ENCODE measurements around the gene BCKDHA.
"Not testable (repeated sequence)": the region's sequence is repeated elsewhere in the genome, so short reads cannot be mapped to it uniquely, and the experiment has no call there.

Gene BCKDHA

GRCh38 chr19:41449865-41450178 is 52.2 kb downstream of the BCKDHA start:
- Histone ChIP-seq H4K20me1 (no peaks in the 10 kb centered on the region), H3K27ac (no peak overlapping the region), H3K27me3 (no peaks in the 10 kb centered on the region), H3K9me3 (no peaks in the 10 kb centered on the region), H3K4me1 (0 out of 2 replicates have a peak, but pooled peaks cover 4% of the 10 kb centered on the region), H3K36me3 (no peaks in the 10 kb centered on the region), H3K4me3 (no peak overlapping the region), H3K4me2 (peak overlapping the region; percentile 80; the same call in 1 of the 2 replicates), H3K9ac (no peak overlapping the region)
- TF ChIP-seq Cebpa-rat (IDR thresholded peaks at IDR 0.05) = no peak

DNA sequence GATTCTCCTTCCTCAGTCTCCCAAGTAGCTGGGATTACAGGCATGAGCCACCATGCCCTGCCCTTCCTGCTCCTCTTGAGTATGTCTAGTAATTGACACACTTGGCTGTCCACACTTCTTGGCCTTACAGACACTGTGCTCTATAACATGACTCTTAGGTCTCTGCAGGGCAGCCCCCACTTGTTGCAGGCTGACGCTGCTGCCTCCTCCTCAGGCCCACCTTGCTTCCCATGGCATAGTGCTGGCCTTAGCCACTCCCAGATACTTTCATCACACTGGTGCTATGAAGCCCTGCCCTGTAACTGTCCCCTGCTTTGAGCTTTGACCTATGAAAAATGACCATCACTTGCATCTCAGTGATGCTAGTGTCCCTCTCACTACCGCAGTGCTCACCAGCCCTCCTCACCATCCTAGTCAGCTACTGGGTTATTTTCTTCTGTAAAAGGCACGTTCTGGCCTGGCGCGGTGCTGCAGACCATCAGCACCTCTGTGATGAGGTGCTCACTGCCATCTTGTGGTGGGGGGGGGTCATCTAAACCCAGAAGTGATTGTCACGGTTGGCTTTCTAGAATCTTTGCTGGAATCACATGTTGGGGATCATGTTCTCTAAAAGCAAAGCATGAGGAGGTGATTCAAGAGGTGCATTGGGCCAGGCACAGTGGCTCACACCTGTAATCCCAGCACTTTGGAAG is 55.1 kb downstream of the BCKDHA start:
- no peaks in the 10 kb centered on the region for H4K20me1 ChIP-seq
- H3K27me3 ChIP-seq = no peaks in the 10 kb centered on the region
- 0 out of 2 replicates have a peak, but pooled peaks cover 4% of the 10 kb centered on the region for H3K4me1 ChIP-seq
- no peak overlapping the region for H3K9ac ChIP-seq
- H3K9me3 ChIP-seq = no peaks in the 10 kb centered on the region
- no peak overlapping the region for H3K4me3 ChIP-seq
- no peaks in the 10 kb centered on the region for H3K36me3 ChIP-seq
- H3K4me2 ChIP-seq = no peak overlapping the region
- no peak overlapping the region for H3K27ac ChIP-seq
- TF ChIP-seq Cebpa-rat (IDR thresholded peaks at IDR 0.05) = no peak

DNA sequence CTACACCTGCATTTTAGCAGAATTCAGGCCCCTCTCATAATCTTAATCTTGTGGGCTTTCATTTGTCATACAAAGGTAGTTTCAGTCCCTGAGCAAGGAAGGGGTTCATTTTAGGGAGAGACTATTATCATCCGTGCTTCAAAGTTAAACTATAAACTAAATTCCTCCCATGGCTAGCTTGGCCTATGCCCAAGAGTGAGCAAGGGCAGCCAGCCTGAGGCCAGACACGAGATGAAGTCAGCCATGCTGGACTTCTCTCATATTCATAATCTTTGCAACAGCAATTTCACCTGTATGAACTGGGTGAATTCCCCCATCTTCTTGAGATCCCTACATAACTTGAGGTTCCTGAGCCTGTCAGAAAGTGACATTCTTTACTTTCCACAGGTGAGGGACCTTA is 58.3 kb downstream of the BCKDHA start:
- no peaks in the 10 kb centered on the region for H3K9me3 ChIP-seq
- no peak overlapping the region for H3K27ac ChIP-seq
- H3K4me3 ChIP-seq = no peak overlapping the region
- no peaks in the 10 kb centered on the region for H3K36me3 ChIP-seq
- H4K20me1 ChIP-seq = no peaks in the 10 kb centered on the region
- no peaks in the 10 kb centered on the region for H3K27me3 ChIP-seq
- H3K4me1 ChIP-seq = no peaks in the 10 kb centered on the region
- H3K9ac ChIP-seq = no peak overlapping the region
- no peak for TF ChIP-seq Cebpa-rat (IDR thresholded peaks at IDR 0.05)
- no peak overlapping the region for H3K4me2 ChIP-seq

DNA sequence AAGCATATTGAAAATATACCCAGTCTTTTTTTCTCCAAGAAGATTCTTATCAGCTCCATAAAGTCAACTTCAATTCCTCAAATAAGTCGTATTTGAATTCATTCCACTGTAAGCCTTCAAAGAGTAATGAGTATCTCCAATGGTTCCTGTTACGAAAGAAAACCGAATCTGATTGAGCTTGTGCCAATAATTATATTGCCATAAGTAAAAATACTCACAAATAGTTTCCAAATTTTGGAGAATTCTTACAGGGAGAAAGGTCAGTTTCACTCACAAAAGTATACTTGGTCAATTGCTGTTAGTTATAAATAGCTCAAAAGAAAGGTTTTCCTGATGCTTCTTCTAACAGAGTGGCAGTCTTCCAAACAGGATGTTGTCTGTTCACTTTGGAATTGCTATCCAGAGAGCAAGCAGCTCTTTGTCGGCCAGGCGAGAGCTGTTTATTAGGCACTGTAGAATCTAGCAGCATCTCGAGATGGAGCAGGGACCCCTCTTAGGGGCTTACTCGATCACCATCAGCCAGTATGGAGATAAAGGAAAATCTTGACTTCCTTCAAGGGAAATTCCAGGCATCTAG is 58.8 kb downstream of the BCKDHA start:
- no peaks in the 10 kb centered on the region for H3K9me3 ChIP-seq

GRCh38 chr19:41457241-41457640 is 59.6 kb downstream of the BCKDHA start:
- H3K4me3 ChIP-seq = no peak overlapping the region
- no peaks in the 10 kb centered on the region for H3K27me3 ChIP-seq
- no peaks in the 10 kb centered on the region for H4K20me1 ChIP-seq
- H3K9me3 ChIP-seq = peaks cover under 1% of the 10 kb centered on the region
- no peaks in the 10 kb centered on the region for H3K36me3 ChIP-seq
- H3K9ac ChIP-seq = no peak overlapping the region
- no peak for TF ChIP-seq Cebpa-rat (IDR thresholded peaks at IDR 0.05)
- H3K4me2 ChIP-seq = no peak overlapping the region
- H3K4me1 ChIP-seq = no peaks in the 10 kb centered on the region
- no peak overlapping the region for H3K27ac ChIP-seq

More for the DNA sequence above, 58.8 kb downstream of the BCKDHA start:
- no peaks in the 10 kb centered on the region for H3K27me3 ChIP-seq
- no peak overlapping the region for H3K4me3 ChIP-seq
- TF ChIP-seq Cebpa-rat (IDR thresholded peaks at IDR 0.05) = no peak
- no peak overlapping the region for H3K9ac ChIP-seq
- H3K4me2 ChIP-seq = no peak overlapping the region
- no peaks in the 10 kb centered on the region for H3K4me1 ChIP-seq
- H3K27ac ChIP-seq = no peak overlapping the region
- no peaks in the 10 kb centered on the region for H4K20me1 ChIP-seq
- H3K36me3 ChIP-seq = no peaks in the 10 kb centered on the region

- Histone ChIP-seq H3K27ac (no peak overlapping the region), H3K9me3 (peaks cover 6% of the 10 kb centered on the region), H3K4me3 (no peak overlapping the region), H3K9ac (no peak overlapping the region), H4K20me1 (no peaks in the 10 kb centered on the region), H3K36me3 (no peaks in the 10 kb centered on the region), H3K4me1 (no peaks in the 10 kb centered on the region), H3K27me3 (no peaks in the 10 kb centered on the region), H3K4me2 (no peak overlapping the region)
- no peak for TF ChIP-seq Cebpa-rat (IDR thresholded peaks at IDR 0.05)
These were observed 64.9 kb downstream of the BCKDHA start for GRCh38 chr19:41462497-41462896.

DNA sequence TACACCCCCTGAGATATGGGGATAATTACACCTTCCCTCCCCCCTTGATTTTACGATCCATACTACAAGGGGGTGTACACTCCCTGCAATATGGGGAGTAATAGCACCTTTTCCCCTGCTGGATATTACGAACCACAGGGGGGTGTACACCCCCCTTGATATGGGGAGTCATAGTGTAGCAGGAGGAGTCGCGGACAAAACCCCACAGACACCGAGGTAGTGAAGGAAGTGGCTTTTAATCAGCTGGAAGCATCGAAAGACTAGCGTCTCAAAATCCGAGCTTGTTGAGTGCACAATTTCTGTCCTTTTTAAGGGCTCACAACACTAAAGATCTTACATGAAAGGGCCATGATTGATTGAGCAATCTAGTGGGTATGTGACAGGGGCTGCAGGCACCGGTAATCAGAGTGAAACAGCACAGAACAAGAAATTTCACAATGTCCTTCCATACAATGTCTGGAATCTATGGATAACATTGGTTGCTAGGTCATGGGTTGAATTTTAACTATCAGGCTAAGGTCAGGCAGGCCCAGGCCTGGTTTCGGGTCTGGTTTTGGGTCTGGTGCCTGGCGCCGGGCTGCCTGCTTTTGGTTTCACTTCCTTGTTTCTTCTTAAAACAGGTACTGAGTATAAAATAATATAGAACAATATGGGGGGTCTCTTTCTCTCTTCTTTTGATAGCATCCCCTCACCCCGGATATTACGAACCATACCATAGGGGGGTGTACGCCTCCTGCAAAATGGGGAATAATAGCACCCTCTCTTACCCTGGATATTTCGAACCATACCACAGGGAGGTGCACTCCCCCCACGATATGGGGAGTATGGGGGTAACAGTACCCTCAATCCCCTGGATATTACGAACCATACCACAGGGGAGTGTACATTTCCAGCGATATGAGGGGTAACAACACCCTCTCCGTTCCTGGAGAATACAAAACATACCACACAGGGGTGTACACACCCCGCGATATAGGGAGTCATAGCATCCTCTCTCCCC is 65.9 kb downstream of the BCKDHA start:
- H3K27ac ChIP-seq, H3K36me3 ChIP-seq, H3K9ac ChIP-seq, H3K27me3 ChIP-seq, H3K4me3 ChIP-seq, H3K4me1 ChIP-seq, H3K9me3 ChIP-seq, H4K20me1 ChIP-seq, H3K4me2 ChIP-seq: not testable (repeated sequence)
- peak; percentile 58 for TF ChIP-seq Cebpa-rat (IDR thresholded peaks at IDR 0.05)
